ENCODE data around the gene CCDC38. TPM values are rescaled to one million over a fixed set of nuclear protein-coding genes. Genes with fewer than 3 reads are reported as not detected.
A peak's percentile ranks its signal among the peaks of the same experiment; 100 is the strongest.

The CCDC38 gene
- total RNA-seq, 4 donors from 2014 or later = not detected

- TF ChIP-seq CTCF (IDR thresholded peaks at IDR 0.05) = no peak
- DNase-seq (ENCODE audit: low spot score) (no peak), ATAC-seq (ENCODE audit: low FRiP score) (no peak)
These were observed 113.0 kb downstream of the CCDC38 start for GRCh38 chr12:95829395-95829794.

GRCh38 chr12:95820096-95820703 lies 122.2 kb downstream of the CCDC38 start:
- no peak for TF ChIP-seq CTCF (IDR thresholded peaks at IDR 0.05)
- DNase-seq (ENCODE audit: low spot score) (peak; percentile 27), ATAC-seq (ENCODE audit: low FRiP score) (no peak)

Other genes with a start within 250 kb of the CCDC38 start
- gene NTN4, start 151.8 kb downstream of the CCDC38 start, total RNA-seq = 10 to 100 TPM; 12.2 to 55.2 (median 15.0) TPM
- 10 to 100 TPM in 1 of 4 donors, 1 to 10 TPM in 3; 4.9 to 14.7 (median 7.9) TPM for gene SNRPF, start 83.7 kb downstream of the CCDC38 start, total RNA-seq
- gene AMDHD1, start 717 bp upstream of the CCDC38 start, total RNA-seq = 1 to 10 TPM in 3 of 4 donors, under 1 TPM in 1; 0.69 to 3.2 (median 1.4) TPM
- gene HAL, start 53.7 kb upstream of the CCDC38 start, total RNA-seq = 1 to 10 TPM; 1.2 to 8.7 (median 1.7) TPM
- gene LTA4H, start 93.0 kb upstream of the CCDC38 start, total RNA-seq = 10 to 100 TPM; 60.8 to 77.8 (median 70.0) TPM

Data from omental fat pad (tissue), 4 donors.